SH-SY5Y (cell line): ENCODE results near the gene RELN.

Source experiments
- GATA2 ChIP-seq: IDR thresholded peaks from 2 replicates; pipeline ENCODE4 v1.6.1; 2011; ENCODE audit warnings: mild to moderate bottlenecking, low read depth, low read length
- GATA3 ChIP-seq: IDR thresholded peaks from 2 replicates; pipeline ENCODE4 v1.6.1; 2011; ENCODE audit warnings: low read depth, mild to moderate bottlenecking, low read length, moderate library complexity

Gene RELN

GRCh38 chr7:103613655-103614642 is 375.5 kb downstream of the RELN start:
- TF ChIP-seq GATA3 (no peak), GATA2 (no peak)

DNA sequence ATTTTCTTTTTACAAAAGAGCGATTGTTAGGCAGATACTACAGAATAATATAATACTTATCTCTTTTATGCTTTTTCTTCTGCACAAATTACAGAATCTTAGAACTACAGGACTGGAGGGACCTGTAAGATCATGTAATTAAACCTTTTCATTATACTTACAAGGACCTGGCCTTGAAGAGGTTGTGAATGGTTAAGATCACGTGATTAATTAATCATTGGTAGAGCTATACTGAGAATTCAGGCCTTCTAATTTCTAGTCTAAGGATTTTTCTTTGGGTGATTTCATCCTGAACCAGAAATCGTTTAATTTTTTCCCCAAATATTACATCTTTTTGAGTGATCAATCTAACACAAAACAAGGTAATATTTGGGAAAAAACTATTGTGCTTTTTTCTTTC is 379.7 kb downstream of the RELN start:
- TF ChIP-seq GATA2 (no peak), GATA3 (no peak)

GRCh38 chr7:103605640-103606039 is 383.8 kb downstream of the RELN start:
- TF ChIP-seq GATA2, result no peak
- TF ChIP-seq GATA3, result no peak

DNA sequence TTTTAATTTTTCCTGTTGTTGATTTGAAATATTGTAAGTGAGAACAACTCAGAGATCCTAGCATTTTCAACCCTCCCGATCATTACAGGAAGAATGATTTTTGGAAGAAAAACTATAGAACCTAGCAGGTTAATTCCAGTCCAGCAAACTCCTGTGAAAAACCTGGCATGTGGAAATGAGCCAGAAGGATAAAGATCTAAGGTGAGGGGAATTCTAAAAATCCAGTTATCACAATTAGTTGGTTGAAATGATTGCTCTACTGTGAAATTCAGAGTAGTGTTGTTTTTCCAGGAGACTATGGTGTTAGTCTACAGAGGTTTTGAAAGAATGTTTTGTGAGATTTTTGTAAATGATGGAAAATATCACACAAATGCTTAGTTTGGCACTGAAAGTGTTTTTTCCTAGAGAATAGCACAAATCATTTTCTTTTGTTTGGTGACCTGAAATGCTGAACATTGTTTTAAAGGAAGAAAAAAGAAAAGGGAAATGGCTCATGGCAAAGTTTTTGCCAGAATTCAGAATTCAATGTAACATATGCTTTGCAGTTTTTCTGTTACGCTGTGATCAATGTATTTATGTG is 391.0 kb downstream of the RELN start:
- TF ChIP-seq GATA3 (no peak), GATA2 (no peak)

- no peak for TF ChIP-seq GATA3
- no peak for TF ChIP-seq GATA2
These were observed 391.9 kb downstream of the RELN start for GRCh38 chr7:103597606-103598005.

DNA sequence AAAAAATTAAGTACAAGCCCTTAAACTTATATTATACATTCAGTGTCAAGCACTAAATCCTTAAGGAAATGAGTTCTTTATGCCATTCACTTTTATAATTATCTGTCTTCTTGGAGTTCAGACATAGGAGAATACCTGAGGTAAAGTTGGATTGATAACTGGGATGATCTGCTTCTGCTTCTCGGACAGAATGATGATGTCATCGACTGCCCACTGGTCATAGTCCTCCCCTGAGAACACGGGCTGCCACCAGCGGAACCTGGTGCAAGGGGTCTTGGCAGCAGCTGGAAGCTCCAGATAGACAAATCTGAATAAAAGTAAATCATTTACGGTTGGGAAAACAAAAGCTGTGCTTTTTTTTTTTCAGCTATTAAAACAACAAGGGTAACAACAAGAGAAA is 395.3 kb downstream of the RELN start:
- TF ChIP-seq GATA3 (no peak), GATA2 (no peak)

GRCh38 chr7:103593691-103594090 is 395.8 kb downstream of the RELN start:
- TF ChIP-seq GATA3 (no peak), GATA2 (no peak)

- TF ChIP-seq GATA3 (no peak), GATA2 (no peak)
These were observed 396.6 kb downstream of the RELN start for GRCh38 chr7:103592844-103593243.

DNA sequence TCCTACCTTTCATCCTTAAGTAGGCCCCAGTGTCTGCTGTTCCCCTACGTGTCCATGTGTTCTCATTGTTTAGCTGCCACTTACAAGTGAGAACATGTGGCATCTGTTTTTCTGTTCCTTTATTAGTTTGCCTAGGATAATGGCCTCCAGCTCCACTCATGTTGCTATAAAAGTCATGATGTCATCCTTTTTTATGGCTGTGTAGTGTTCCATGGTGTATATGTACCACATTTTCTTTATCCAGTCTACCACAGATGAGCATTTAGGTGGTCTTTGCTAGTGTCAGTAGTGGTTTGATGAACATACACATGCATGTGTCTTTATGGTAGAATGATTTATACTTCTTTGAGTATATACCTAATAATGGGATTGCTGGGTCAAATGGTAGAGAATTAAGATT is 397.3 kb downstream of the RELN start:
- TF ChIP-seq GATA3 (no peak), GATA2 (no peak)

GRCh38 chr7:103580031-103580430 is 409.4 kb downstream of the RELN start:
- TF ChIP-seq GATA2, result no peak
- no peak for TF ChIP-seq GATA3

GRCh38 chr7:103577059-103577458 is 412.4 kb downstream of the RELN start:
- TF ChIP-seq GATA2 (no peak), GATA3 (no peak)

DNA sequence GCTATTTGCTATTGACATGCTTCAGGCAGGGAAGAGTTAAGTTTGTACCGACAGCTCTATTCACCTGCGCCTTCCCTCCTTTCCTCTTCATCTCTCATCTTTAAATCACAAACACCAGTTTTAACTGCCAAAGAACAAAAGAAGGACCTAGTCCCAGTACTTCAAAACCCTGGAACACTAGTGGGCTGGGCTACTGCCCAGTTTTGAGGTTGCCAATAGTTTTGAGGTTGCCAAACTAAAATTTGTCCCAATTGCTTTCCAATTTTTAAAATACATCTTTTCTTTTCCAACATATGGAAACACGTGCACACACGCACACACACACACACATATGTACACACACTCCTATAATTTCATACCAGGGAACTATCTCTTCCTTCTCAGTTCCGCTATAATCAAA is 412.8 kb downstream of the RELN start:
- TF ChIP-seq GATA2, result no peak

GRCh38 chr7:103574576-103574975 is 414.9 kb downstream of the RELN start:
- TF ChIP-seq GATA2 (no peak), GATA3 (no peak)

- TF ChIP-seq GATA3 (no peak), GATA2 (no peak)
These were observed 415.9 kb downstream of the RELN start for GRCh38 chr7:103573479-103574058.

GRCh38 chr7:103571586-103571985 is 417.9 kb downstream of the RELN start:
- TF ChIP-seq GATA3 (no peak), GATA2 (no peak)
